Cardiac muscle cell (in vitro differentiated cells and primary cell): Measurements from ENCODE around the gene TRAP1. TPM values are rescaled to one million over a fixed set of nuclear protein-coding genes. Genes with fewer than 3 reads are reported as not detected.
A peak's percentile ranks its signal among the peaks of the same experiment; 100 is the strongest.

Experiments used
- DNase-seq, 2 donors: peaks; one replicate each; pipeline versions ENCODE4 v3.0.0 to v3.0.0-alpha.2; 2010 to 2017; ENCODE audit warnings: low read depth in 1 of 2, low spot score in 1 of 2
- H3K27ac ChIP-seq: fragments of 200-600 bp; sonication (generic); 2 replicates; pipeline ENCODE4 v1.5.1; 2016
- H3K27me3 ChIP-seq: fragments of 200-600 bp; sonication (generic); 2 replicates; pipeline ENCODE4 v1.6.0; 2016; ENCODE audit warnings: control low read depth
- H3K36me3 ChIP-seq: fragments of 200-600 bp; sonication (generic); 2 replicates; pipeline ENCODE4 v1.5.1; 2016; ENCODE audit warnings: control low read depth
- H3K4me1 ChIP-seq: fragments of 200-600 bp; sonication (generic); 2 replicates; pipeline ENCODE4 v1.8.1; 2017; ENCODE audit warnings: low read depth, mild to moderate bottlenecking, mixed run types
- H3K4me3 ChIP-seq: fragments of 200-600 bp; sonication (generic); 2 replicates; pipeline ENCODE4 v1.5.1; 2016; ENCODE audit warnings: mild to moderate bottlenecking
- H3K9me3 ChIP-seq: fragments of 200-600 bp; sonication (generic); 2 replicates; pipeline ENCODE4 v1.5.1; 2017; ENCODE audit warnings: low read depth, mild to moderate bottlenecking, control low read depth
- polyA plus RNA-seq: library from polyadenylated mRNA; unstranded; fragments of >200 nt; fragmentation: Nextera tagmentation; extraction: Ambion mirVana; gene quantifications from 2 replicates; pipeline ENCODE4 v1.2.1, GENCODE V29; 2016
- total RNA-seq: library from RNA; depleted of rRNA; stranded (reverse); fragments of >200 nt; gene quantifications from 2 replicates; pipeline ENCODE4 v1.2.3, GENCODE V29; 2016
- TF ChIP-seq, protein P1 (sequence below): IDR thresholded peaks from 2 replicates; pipeline ENCODE4 v1.5.1; 2012; ENCODE audit warnings: low read depth, mild to moderate bottlenecking, low read length

TRAP1 gene
- total and polyA plus RNA-seq, 2 experiments from 2014 or later = 157 to 164 TPM

DNA sequence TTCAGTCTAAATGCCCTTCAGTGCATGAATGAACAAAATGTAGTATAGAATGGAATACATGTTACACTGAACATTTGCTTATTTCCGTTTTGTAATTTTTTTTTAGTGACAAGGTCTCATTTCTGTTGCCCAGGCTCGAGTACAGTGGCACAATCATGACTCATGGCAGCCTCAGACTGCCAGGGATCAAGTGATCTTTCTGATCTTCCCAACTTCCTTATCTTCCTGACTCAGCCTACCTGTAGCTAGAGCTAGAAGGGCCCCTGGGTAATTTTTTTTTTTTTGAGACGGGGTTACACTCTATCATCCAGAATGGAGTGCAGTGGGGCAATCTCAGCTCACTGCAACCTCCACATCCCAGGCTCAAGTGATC lies 98.6 kb downstream of the TRAP1 start:
- H3K27me3 ChIP-seq = no peaks in the 10 kb centered on the region
- H3K9me3 ChIP-seq = no peaks in the 10 kb centered on the region
- no peak for DNase-seq
- H3K27ac ChIP-seq = no peak overlapping the region
- H3K4me3 ChIP-seq = no peak overlapping the region
- no peaks in the 10 kb centered on the region for H3K4me1 ChIP-seq
- TF ChIP-seq, protein P1, sequence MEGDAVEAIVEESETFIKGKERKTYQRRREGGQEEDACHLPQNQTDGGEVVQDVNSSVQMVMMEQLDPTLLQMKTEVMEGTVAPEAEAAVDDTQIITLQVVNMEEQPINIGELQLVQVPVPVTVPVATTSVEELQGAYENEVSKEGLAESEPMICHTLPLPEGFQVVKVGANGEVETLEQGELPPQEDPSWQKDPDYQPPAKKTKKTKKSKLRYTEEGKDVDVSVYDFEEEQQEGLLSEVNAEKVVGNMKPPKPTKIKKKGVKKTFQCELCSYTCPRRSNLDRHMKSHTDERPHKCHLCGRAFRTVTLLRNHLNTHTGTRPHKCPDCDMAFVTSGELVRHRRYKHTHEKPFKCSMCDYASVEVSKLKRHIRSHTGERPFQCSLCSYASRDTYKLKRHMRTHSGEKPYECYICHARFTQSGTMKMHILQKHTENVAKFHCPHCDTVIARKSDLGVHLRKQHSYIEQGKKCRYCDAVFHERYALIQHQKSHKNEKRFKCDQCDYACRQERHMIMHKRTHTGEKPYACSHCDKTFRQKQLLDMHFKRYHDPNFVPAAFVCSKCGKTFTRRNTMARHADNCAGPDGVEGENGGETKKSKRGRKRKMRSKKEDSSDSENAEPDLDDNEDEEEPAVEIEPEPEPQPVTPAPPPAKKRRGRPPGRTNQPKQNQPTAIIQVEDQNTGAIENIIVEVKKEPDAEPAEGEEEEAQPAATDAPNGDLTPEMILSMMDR = no peak
- H3K36me3 ChIP-seq = no peaks in the 10 kb centered on the region

DNA sequence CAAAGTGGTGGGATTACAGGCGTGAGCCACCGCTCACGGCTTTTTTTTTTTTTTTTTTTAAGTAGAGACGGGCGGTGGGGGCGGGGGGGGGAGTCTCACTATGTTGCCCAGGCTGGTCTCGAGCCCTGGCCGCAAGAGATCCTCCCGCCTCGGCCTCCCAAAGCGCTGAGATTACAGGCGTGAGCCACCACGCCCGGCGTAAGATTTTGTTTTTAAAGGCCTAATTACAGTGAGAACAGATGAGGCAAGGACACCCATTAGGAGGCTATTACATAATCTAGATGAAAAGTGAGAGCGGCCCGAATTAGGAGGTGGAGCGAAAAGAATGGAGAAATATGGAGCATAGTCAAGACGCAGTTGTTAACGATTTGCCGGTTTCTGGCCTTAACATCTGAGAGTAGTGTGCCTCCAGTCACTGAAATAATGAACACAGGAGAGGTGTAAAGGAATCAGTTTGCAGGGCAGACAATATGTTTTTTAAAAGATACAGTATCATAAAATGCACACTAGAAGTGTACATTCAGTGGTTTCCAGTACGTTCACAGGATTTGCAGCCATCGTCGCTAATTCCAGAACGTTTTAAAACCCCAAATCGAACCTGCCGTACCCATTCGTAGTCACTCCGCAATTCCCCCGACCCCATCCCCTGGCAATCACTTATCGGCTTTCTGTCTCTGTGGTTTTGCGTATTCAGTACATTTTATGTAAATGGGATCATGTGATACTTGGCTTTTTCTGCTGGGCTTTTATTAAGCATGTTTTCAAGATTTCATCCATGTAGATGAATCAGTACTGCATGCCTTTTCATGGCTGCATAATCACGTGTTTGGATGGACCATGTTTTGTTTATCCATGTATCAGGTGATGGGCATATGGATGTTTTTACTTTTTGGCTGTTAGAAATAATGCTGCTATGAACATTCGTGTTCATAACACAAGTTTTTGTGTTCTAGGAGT lies 104.5 kb downstream of the TRAP1 start:
- Histone ChIP-seq H3K36me3 (no peaks in the 10 kb centered on the region), H3K27ac (no peak overlapping the region), H3K4me1 (peaks cover 14% of the 10 kb centered on the region), H3K27me3 (no peaks in the 10 kb centered on the region), H3K9me3 (no peaks in the 10 kb centered on the region), H3K4me3 (peak overlapping the region; percentile 84)
- TF ChIP-seq, protein P1 = no peak
- DNase-seq = no peak

DNA sequence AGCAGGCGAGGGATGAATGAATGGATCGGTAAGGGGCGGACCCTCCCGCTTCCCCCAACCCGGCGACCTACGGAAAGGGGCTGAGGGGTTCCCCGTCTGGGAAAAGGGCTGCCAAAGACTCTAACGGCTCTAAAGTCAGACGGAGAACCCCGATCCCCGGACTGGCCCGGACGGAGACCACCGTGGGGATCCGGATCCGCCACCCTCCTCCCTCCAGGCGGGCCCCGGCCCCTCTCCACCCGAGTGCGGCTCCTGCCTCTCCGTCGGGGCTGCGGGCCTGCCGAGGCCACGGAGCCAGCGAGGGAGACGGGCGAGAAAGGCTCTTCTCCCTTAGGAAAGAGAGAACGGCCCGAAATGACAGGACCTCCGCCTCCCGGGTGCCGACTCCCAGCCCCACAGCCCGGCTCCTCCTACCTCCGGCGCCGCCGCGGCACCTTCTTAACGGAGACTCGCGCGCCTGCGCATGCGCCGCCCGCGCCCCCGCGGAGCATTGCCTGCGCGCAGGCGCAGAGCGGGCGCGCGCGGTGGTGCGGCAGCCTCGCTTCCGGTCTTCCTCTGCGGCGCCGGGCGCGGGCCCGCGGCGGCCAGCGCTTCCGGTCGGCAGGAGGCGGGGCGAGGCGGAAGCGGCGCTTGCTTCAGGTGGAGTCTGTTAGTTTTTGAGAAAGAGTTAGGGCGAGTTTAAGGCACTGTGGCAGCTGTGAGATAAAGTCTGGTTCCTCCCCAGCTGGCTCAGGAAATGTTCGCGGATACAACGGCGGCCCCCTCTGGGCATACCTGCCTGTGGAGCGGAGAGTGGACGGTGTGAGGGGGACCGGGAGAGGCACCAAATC lies 106.0 kb downstream of the TRAP1 start, which contains the start of gene SLX4:
SLX4 (minus strand) TSS at position 461 of the 830 bp plus-strand sequence. CDS start 2,642 bp downstream, outside the sequence.
- TF ChIP-seq, protein P1 = no peak
- H3K4me3 ChIP-seq = peak within 1 kb of the TSS; percentile 84
- H3K4me1 ChIP-seq = peaks cover 14% of the 10 kb centered on the region
- peak within 1 kb of the TSS; percentile 80 for H3K27ac ChIP-seq
- no peaks in the 10 kb centered on the region for H3K9me3 ChIP-seq
- no peaks in the 10 kb centered on the region for H3K27me3 ChIP-seq
- no peaks in the 10 kb centered on the region for H3K36me3 ChIP-seq
- peak; percentile 94 to 96 for DNase-seq

DNA sequence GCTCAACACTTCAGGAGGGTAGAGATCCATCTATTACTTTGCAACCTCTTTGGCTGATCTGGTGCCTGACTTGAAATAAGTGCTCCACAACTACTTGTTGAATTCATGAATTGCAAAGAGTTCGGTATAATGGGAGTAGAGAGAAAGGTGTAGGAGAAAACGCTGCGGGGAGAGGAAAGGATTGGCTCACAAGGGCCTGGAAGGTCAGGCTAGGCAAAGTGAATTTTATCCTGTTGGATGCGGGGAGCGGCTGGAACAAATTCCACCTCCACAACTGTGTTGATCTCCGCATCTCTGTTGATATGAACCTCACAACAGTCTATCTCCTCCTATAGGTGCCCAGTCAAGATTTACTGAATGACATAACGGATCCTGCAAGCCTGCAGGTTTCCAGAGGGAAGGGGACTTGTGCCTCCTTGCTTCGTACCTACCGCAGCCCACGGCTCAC lies 106.6 kb downstream of the TRAP1 start:
- peak overlapping the region; percentile 69 for H3K27ac ChIP-seq

More for the DNA sequence above, 106.6 kb downstream of the TRAP1 start:
- Histone ChIP-seq H3K27me3 (no peaks in the 10 kb centered on the region), H3K9me3 (no peaks in the 10 kb centered on the region), H3K4me1 (peaks cover 14% of the 10 kb centered on the region), H3K36me3 (no peaks in the 10 kb centered on the region), H3K4me3 (peak overlapping the region; percentile 84)
- peak in 1 of 2 donors; percentile 48 for DNase-seq
- TF ChIP-seq, protein P1 = no peak
